CD4-positive, alpha-beta T cell treated with Interleukin-17A for 1 hour (primary cell): Measurements from ENCODE around the gene SLC26A8.

Source experiments
- DNase-seq: peaks from one replicate; pipeline ENCODE4 v3.0.0-alpha.2; 2020

SLC26A8 gene, protein sequence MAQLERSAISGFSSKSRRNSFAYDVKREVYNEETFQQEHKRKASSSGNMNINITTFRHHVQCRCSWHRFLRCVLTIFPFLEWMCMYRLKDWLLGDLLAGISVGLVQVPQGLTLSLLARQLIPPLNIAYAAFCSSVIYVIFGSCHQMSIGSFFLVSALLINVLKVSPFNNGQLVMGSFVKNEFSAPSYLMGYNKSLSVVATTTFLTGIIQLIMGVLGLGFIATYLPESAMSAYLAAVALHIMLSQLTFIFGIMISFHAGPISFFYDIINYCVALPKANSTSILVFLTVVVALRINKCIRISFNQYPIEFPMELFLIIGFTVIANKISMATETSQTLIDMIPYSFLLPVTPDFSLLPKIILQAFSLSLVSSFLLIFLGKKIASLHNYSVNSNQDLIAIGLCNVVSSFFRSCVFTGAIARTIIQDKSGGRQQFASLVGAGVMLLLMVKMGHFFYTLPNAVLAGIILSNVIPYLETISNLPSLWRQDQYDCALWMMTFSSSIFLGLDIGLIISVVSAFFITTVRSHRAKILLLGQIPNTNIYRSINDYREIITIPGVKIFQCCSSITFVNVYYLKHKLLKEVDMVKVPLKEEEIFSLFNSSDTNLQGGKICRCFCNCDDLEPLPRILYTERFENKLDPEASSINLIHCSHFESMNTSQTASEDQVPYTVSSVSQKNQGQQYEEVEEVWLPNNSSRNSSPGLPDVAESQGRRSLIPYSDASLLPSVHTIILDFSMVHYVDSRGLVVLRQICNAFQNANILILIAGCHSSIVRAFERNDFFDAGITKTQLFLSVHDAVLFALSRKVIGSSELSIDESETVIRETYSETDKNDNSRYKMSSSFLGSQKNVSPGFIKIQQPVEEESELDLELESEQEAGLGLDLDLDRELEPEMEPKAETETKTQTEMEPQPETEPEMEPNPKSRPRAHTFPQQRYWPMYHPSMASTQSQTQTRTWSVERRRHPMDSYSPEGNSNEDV

DNA sequence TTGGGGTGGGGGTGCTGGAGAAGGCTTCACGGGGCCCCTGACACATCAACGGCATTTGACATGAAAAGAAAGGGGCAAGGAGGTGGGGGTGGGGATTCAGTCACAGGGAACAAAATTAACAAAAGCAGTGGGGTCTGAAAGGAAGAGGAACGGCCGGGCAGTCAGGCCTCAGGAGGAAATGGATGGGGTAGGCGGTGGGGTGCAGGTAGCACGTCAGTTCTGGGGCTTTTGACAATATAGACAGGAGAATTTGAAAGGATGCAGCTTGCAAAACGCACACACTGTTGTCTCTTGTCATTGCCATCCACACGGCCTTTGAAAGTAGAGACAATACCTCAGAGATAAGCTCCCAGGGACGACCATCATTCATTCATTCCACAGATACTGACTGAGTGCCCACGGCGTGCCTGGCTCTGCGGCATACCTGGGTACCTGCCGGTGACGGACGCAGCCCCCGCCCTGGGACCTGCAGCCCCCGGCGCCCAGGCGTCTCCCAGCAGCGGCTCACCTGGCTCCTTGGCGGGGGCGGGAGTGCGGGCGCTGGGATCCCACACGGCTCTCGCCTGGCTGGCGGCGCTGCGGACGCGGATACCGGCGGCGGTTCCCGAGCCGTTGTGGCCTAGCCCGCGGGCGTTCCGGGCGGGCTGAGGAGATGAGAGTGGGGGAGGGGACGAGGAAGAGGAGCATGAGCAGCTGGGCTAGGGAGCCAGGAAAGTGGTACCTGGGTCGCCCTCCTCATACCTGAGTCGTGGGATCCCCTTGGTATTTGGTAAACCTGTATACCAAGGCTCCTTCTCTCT, at the start of gene SLC26A8:
TSS of gene SLC26A8 (minus strand) at position 646 of the 800 bp plus-strand sequence. CDS start 4,934 bp downstream, outside the sequence.
- no peak for DNase-seq

DNA sequence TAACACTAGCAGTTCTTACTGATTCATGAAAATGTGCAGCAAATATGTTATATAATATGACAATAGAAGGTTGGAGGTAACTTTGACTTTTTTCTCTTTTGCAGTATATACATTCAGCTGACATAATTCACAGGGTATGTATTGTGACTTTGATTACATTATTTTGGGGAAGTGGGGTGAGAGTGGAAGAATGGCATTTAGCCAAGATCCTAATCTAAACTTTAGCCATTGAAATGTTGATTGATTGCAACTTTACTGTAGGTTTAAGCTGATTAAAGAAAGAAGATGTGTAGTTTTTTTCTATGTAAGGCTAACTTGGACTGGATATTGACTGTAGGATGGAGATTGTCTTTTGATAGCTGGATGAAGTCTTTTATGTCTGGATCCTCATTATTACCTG, 49.1 kb upstream of the SLC26A8 start:
- no peak for DNase-seq

DNA sequence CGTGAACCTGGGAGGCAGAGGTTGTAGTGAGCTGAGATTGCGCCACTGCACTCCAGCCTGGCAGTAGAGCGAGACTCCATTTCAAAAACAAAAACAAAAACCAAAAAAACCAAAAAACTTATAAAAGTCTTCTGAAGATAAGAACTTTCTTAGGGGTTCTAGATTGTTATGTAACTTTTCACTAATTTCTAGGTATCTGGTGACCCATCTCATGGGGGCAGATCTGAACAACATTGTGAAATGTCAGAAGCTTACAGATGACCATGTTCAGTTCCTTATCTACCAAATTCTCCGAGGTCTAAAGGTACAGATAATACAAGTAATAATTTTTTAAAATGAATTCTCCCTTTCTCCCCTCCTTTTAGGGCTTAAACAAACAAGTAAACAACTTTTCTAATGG, 48.2 kb upstream of the SLC26A8 start:
- no peak for DNase-seq

DNA sequence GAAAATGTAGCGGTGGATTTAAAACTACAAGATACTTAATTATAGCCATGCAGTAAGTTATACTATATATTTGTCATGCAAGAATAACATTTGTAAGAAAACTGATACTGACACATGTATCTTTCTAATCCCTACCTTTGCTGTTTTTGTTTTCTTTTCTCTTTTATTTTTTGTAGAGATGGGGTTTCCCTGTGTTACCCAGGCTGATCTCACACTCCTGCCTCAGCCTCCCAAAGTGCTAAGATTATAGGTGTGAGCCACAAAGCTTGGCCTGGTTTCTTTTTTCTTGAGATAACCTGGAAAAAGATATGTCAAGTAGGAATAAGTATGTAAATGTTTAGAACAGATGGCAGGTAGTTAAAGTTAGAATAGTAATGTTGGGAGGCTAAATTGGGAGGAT, 47.3 kb upstream of the SLC26A8 start:
- DNase-seq: no peak

DNA sequence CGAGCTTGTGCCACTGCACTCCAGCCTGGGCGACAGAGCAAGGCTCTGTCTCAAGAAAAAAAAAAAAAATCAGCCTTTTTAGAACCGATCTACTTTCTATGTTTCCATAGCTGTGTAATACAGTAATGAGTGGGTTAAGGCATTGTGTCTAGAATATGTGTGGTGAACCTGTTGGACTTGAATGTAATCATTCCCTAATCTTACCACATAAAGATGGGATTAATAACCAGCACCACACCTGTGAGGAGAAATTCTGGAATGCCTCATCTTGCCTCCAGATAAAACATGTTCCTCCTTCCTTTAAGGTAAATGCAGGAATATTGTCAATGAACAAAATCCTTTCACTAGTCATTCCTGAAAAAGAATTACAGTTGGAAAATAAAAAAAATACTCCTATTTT, 46.8 kb upstream of the SLC26A8 start:
- DNase-seq: no peak

DNA sequence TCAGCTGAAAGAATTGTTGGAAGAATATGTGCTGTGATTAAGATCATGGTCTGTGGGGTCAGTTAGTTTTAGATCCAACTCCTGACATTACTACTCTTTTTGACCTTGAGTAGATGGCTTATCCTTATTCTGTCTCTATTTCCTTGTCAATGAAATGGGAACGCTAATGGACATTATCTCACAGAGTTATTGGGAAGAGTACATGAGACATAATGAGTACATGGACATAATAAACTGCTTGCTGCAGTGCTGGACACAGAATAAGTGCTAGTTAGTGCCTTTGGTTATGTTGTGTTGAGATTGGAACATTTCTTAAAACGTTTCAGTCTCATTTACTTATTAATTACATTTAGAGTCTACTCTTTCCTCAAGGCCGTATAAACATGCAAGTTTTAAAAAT, 45.8 kb upstream of the SLC26A8 start:
- no peak for DNase-seq

DNA sequence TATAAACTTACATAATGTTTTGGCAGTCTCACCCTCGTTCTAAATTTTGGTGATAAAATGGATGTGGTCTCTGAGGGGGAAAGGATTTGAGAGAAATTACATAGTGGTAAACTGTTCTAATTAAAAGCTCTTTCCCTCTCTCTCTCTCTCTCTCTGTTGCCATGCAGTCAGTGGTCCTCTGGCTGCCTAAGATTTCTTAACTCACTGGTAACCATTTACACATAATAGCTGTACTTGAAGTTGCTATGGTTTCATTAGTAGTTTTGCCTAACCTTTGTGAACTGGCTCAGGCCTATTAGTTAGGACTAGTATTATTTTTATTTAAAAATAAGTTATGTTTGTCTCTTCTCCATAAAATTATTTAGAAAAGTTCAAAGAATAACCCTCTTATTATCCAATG, 45.1 kb upstream of the SLC26A8 start:
- DNase-seq: no peak

DNA sequence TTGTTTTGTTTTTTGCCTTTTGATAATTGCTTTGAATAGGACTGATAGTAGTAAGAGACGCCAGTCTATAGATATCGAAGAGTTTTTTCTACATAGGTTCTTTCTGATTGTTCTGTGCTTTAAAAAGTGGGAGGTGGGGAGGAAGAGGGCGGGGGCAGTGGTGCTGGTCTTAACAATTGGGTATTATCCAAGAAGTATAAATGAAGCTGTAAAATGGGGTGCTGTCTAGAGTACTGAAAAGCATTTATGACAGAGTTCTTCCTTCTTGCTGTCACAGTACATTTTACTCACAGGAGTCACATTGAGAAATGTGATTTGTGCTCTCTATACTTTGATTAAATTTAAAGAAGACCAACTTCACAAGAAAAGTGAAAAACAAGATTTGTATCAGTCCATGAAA, 44.1 kb upstream of the SLC26A8 start:
- DNase-seq: no peak

DNA sequence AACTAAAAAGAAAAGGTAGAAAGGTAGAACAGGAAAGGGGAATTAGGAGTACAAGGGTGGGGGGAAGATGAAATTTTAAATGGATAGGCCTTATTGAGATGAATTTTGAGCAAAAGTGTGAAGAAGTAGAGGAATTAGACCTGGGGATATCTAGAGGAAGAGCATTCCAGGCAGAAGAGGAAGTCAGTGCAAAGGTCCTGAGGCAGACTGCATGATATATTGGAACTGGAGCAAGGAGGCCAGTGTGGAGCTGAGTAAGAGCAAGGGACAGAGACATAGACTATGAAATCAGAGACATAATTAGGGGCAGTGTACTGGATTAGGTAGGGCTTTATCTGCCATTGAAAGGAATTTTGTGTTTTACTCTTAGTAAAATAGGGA, 43.6 kb upstream of the SLC26A8 start:
- no peak for DNase-seq

DNA sequence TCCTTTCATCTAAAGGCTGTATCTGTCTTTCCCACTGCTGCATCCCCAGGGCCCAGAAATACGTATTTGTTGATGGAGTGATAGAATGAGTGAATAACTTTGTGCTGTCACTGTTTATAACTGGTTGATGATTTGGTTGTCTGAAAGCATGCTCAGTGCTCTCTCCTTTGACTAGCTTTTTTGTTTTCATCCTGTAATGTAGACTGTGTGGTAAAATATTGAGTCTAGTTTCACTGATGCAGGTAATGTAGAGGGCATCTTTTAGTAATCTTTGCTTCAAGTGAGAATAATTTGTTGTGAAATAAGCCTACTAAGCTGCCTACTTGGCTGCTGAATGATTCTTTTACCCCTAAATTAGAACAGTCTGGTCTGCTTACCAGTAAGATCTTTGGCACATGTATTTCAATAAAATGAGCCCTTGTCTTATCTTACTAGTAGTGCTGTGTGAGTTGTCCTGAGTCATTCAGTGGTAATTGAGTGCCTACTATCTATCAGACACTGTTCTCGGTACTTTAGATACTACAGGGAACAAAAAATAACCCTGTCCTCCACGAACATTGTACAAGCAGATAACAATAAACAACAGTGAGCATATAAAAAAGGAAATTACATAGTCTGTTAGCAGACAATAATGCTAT, 43.1 kb upstream of the SLC26A8 start:
- DNase-seq: no peak

DNA sequence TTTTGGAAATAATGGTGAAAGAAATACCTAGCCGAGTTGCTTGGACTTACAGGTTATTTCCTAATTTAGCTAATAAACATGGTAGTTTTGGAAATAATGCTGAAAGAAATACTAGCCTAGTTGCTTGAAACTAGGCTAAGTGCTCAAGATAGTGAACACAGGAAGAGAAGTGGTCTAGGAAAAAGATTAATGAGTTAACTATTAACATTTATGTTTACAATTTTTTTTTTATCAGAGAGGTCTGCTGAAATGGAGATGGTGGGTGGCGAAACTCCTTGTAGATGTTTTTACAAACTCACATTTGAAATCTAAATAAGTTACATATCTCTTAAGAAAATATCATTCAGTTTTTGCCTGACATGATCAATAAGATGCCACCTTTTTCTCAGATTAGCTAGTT, 42.4 kb upstream of the SLC26A8 start:
- no peak for DNase-seq

DNA sequence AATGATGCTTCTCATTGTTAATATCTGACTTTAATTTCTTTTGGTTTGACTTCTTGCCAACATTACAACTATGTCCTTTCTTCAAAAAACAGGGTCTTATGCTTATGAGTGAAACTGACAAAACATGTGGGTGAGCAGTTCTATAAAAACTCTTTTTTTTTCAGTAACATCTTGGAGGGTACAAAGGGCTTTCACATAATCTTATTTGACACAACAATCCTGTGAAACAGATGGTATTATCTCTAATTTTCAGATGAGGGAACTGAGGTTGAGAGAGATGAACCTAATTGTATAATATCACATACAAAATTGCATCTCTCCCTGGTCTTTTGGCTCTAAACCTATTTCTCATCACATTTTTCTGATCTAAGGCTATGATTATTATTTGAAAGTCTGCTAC, 41.5 kb upstream of the SLC26A8 start:
- DNase-seq: no peak

DNA sequence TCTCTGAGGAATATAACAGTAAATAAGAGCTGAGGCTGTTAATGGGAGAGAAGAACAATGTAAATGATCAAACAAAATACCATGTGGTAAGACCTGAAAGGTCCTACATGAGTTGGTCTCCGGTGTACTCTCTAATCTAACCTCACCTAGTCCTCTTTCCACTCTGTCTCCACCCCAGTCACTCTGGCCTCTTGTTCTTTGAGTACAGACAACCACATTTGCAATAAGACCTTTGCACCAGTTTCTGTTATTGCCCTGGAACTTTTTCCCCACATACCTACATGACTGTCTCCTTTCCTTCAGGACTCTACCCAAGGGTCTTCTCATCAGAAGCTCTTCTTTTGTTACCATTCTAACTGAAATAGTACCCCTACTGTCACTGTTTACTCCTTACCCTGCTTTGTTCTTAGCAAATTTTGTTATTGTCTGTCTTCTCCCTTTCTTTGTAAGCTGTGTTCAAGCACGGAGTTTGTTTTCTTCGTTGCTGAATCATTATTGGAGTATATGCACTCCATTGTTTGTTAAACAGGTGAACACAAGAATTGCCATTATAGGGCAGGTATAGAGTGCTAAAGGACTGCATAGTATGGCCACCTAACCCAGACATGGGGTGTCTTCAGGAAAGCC, 40.4 kb upstream of the SLC26A8 start:
- DNase-seq: no peak

DNA sequence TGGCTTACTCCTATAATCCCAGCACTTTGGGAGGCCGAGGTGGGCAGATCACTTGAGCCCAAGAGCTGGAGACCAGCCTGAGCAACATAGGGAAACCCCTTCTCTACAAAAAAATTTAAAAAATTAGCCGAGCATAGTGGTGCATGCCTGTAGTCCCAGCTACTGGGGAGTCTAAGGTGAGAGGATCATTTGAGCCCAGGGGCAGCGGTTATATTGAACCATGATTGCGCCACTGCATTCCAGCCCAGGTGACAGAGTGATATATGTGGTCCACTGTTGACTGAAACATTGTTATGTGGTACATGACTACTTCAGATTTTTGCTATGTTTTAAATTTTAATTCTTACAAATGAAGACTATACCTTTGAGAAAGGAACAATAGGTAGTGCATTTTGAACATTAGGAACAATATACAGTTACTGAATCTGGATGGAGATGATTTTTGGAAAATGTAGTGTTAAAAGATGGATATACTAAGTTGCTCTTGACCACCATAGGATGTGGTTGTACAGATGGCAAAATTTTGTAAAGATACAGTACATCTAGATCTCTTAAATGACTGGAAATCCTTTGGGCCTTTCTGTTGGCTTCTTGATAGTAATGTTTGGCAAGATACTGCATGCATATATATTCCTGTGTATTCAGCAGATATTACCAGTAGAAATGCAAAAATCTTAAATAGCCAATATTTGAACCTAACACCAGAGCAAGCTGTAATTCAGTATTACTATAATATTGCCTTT, 39.0 kb upstream of the SLC26A8 start:
- no peak for DNase-seq

DNA sequence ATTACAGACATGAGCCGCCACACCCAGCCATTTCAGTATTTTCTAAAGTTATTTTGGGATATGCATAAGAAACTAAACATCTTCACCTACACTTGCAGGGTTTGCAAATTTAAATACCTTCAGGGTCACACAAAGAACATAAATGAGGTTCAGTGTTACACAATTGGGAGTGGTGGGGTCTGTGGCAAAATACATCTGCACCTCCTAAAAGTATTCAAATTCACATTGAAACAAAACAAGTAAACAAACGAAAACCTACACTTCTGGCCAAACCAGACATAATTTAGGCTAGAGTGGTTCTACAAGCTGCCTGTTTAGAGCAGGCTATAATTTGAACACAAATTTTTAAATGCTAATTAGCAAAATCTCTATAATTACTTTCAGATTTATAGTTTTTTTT, 37.8 kb upstream of the SLC26A8 start:
- DNase-seq: no peak

DNA sequence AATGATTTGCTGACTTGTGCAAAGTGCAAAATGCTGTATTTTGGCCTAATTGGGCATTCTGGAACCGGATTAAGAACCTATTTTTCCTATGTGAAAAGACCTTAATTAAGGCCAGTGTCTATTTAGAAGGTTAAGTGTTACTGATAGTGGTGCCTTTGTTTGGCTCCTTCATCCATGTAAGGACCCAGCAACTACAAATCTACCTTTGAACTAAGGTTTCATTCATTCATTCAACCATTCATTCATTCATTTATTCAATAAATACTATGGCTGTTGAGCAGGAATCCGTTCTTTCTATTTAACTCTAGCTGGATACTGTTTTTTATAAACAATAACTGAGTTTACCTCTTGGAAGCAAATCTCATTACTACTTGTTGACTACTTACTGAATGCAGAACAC, 36.8 kb upstream of the SLC26A8 start:
- DNase-seq: no peak

DNA sequence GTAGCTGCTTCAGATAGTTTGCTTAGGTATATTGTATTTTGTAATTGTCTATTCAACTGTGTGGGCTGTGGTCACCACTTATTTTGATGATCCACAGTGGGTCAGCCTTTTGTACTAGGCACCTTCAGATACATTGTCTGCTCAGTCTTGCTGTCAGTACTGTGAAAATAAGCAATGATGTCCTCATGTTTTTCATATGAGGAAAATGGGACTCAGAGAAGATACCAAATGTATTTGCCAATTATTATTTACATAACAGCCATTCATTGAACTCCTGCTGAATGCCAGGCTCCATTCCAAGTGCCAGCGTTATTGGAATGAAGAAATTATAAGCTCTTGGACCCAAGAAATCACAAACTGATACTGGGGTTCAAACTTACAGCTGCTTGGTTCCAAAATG, 31.7 kb upstream of the SLC26A8 start:
- no peak for DNase-seq

DNA sequence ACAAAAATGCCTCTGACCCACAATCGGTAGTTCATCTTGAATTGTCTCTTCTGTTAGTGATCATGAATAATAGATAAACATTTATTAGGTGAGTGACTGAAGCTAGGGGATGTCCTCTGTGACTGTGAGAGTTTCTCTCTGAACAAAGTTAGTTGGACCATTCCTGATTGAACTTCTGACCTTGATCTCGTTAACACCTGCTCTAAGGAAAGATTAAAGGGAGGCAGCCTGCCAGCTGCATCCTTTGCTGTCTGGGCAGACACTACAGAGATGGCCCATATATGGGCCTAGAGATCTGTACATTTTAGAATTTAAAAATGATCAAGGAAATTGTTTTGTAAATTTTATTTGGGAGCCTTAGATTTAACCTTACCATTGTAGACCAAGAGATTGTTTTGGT, 30.5 kb upstream of the SLC26A8 start:
- DNase-seq: no peak

DNA sequence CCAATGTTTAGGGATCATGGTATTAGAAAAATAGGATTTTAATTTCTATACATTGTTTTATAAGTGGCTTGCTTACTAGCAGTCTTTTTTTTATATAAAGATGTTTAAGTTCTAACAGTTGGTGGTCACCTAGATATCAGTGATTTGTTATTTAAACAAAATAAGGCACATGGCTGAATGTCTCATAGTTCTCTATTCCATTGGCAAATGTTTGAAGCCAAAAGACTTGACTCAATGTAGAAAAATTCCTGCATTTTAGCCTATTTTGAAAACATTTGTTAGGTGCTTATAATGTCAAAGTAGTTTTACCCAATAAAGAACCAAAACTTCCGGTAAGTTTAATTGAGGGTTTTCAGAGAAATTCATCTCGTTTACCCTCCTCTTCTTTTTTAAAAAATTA, 30.0 kb upstream of the SLC26A8 start:
- DNase-seq: no peak

DNA sequence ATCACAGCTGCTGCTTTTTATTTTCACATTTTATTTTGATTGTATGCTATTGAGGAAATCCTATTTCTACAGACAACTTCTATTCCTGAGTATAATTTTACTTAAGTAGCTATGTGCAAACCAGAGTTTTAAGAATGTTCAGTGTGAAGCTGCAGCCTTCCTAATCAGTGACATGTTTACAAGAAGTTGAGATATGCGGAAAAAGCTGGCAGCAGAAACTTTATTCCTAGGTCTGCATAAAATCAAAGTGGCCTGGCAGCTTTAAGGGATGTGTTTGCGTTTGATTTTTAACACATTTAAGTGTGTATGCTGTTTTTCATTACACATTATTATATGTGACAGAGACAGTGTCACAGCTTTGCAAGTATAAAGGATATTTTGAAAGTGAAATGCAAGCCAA, 29.4 kb upstream of the SLC26A8 start:
- DNase-seq: no peak

DNA sequence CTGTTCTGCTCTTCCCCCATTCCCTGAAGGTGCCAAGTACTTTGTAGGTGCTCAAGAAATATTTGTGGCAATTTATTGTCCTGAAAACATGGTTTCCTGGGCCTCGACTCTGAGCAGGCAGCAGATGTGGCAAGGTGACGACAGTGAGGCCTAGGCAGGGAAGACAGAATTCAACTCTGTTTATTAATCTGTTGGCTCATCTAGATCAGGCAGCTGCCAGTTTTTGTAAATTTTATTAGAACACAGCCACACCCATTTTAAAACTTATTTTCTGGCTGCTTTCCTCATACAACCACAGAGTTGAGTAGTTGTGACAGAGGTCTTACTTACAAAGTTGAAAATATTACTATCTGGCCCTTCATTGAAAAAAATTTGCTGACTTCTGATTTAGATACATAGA, 27.7 kb upstream of the SLC26A8 start:
- no peak for DNase-seq
